Measurements from ENCODE around the gene ZNF738. TPM values are rescaled to one million over a fixed set of nuclear protein-coding genes. Genes with fewer than 3 reads are reported as not detected.
"Not testable (repeated sequence)": the region's sequence is repeated elsewhere in the genome, so short reads cannot be mapped to it uniquely, and the experiment has no call there.

Gene ZNF738
- total RNA-seq, 1 experiment from 2014 or later, result 6.0 TPM

GRCh38 chr19:21328885-21329605, 29.8 kb upstream of the ZNF738 start, which contains the start of gene ZNF708 (continued):
- TF ChIP-seq, protein P1, sequence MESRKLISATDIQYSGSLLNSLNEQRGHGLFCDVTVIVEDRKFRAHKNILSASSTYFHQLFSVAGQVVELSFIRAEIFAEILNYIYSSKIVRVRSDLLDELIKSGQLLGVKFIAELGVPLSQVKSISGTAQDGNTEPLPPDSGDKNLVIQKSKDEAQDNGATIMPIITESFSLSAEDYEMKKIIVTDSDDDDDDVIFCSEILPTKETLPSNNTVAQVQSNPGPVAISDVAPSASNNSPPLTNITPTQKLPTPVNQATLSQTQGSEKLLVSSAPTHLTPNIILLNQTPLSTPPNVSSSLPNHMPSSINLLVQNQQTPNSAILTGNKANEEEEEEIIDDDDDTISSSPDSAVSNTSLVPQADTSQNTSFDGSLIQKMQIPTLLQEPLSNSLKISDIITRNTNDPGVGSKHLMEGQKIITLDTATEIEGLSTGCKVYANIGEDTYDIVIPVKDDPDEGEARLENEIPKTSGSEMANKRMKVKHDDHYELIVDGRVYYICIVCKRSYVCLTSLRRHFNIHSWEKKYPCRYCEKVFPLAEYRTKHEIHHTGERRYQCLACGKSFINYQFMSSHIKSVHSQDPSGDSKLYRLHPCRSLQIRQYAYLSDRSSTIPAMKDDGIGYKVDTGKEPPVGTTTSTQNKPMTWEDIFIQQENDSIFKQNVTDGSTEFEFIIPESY (IDR thresholded peaks at IDR 0.05; ENCODE audit: extremely low read depth, insufficient replicate concordance, low read length), result no peak
- TF ChIP-seq TCF7L2 (IDR thresholded peaks at IDR 0.05; ENCODE audit: borderline replicate concordance, extremely low read depth, insufficient read depth, insufficient read length), result no peak

- no peak overlapping the region for H2AFZ ChIP-seq (ENCODE audit: low read depth, low read length, poor library complexity, severe bottlenecking)
- no peak for ATAC-seq
These were observed 23.1 kb upstream of the ZNF738 start for GRCh38 chr19:21335721-21336120.

DNA sequence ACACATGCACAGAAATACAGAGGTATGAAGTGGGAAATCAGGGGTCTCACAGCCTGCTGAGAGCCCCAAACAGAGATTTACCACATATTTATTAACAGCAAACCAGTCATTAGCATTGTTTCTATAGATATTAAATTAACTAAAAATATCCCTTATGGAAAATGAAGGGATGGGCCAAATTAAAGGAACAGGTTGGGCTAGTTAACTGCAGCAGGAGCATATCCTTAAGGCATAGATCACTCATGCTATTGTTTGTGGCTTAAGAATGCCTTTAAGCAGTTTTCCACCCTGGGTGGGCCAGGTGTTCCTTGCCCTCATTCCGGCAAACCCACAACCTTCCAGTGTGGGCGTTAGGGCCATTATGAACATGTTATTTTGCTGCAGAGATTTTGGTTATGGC, 14.0 kb upstream of the ZNF738 start:
- not testable (repeated sequence) for H3K9me2 ChIP-seq (ENCODE audit: insufficient read depth)

More at GRCh38 chr19:21335721-21336120, 23.1 kb upstream of the ZNF738 start:
- ChIA-PET POLR2A (no interaction called here), CTCF (no interaction called here), RAD21 (ENCODE audit: low non-redundant PET in 1 of 2, low total read pairs in 2 of 2, uncharacterized antibody in 2 of 2, unreplicated experiment in 2 of 2) (no interaction called here)
- no peak overlapping the region for H3K27ac ChIP-seq (ENCODE audit: low read depth, low read length)
- H3K79me2 ChIP-seq (ENCODE audit: insufficient read depth, low read length), result no peaks in the 10 kb centered on the region
- no peak overlapping the region for H3K9ac ChIP-seq (ENCODE audit: low read length)
- DNase-seq (ENCODE audit: low read depth, low spot score), result no peak
- H3K9me3 ChIP-seq (ENCODE audit: control insufficient read depth in 1 of 2, insufficient read depth in 1 of 2, low read depth in 1 of 2, low read length in 2 of 2), result peaks cover 10 to 17% of the 10 kb centered on the region in 2 experiments; a peak in 2 of 4 replicates
- no peaks in the 10 kb centered on the region for H3K27me3 ChIP-seq (ENCODE audit: insufficient read depth, low read length)
- BruUV-seq (replicated peaks), result no TSS peak
- no peaks in the 10 kb centered on the region for H3K4me1 ChIP-seq (ENCODE audit: control insufficient read depth in 1 of 2, insufficient read depth in 2 of 2, low read length in 2 of 2)
- no peaks in the 10 kb centered on the region for H3K36me3 ChIP-seq (ENCODE audit: control insufficient read depth in 1 of 2, insufficient read depth in 2 of 2, low read length in 2 of 2)
- H4K20me1 ChIP-seq (ENCODE audit: insufficient read depth), result no peaks in the 10 kb centered on the region
- H3K4me3 ChIP-seq (replicated peaks in 1 of 2; ENCODE audit: low read depth in 1 of 2, low read length in 2 of 2), result no peak overlapping the region
- intact Hi-C loops (cut with micrococcal nuclease), result no loop called here
- TF ChIP-seq YY1 (IDR thresholded peaks at IDR 0.05; ENCODE audit: extremely low read depth, insufficient replicate concordance, low read depth, low read length) (no peak), EZH2phosphoT487 (IDR thresholded peaks at IDR 0.05; ENCODE audit: borderline replicate concordance) (no peak), CTCF (IDR thresholded peaks at IDR 0.05 in 2 of 3, conservative IDR thresholded peaks at IDR 0.05 in 1 of 3; ENCODE audit: borderline replicate concordance in 1 of 3, insufficient read depth in 1 of 3, low read depth in 2 of 3, low read length in 2 of 3) (no peak)
- no peaks in the 10 kb centered on the region for H3K9me2 ChIP-seq (ENCODE audit: insufficient read depth)
- no peak overlapping the region for H3K4me2 ChIP-seq (ENCODE audit: low read length)

More for the DNA sequence above, 14.0 kb upstream of the ZNF738 start:
- H3K9me3 ChIP-seq (ENCODE audit: control insufficient read depth in 1 of 2, insufficient read depth in 1 of 2, low read depth in 1 of 2, low read length in 2 of 2); H3K27ac ChIP-seq (ENCODE audit: low read depth, low read length); POLR2A ChIA-PET; H3K79me2 ChIP-seq (ENCODE audit: insufficient read depth, low read length); H2AFZ ChIP-seq (ENCODE audit: low read depth, low read length, poor library complexity, severe bottlenecking); DNase-seq (ENCODE audit: low read depth, low spot score); H4K20me1 ChIP-seq (ENCODE audit: insufficient read depth); intact Hi-C loops (cut with micrococcal nuclease); H3K4me1 ChIP-seq (ENCODE audit: control insufficient read depth in 1 of 2, insufficient read depth in 2 of 2, low read length in 2 of 2); BruUV-seq (replicated peaks); H3K4me3 ChIP-seq (replicated peaks in 1 of 2; ENCODE audit: low read depth in 1 of 2, low read length in 2 of 2); CTCF ChIA-PET; ATAC-seq; H3K9ac ChIP-seq (ENCODE audit: low read length); RAD21 ChIA-PET (ENCODE audit: low non-redundant PET in 1 of 2, low total read pairs in 2 of 2, uncharacterized antibody in 2 of 2, unreplicated experiment in 2 of 2); H3K36me3 ChIP-seq (ENCODE audit: control insufficient read depth in 1 of 2, insufficient read depth in 2 of 2, low read length in 2 of 2); H3K27me3 ChIP-seq (ENCODE audit: insufficient read depth, low read length); H3K4me2 ChIP-seq (ENCODE audit: low read length): not testable (repeated sequence)

All from HCT116 (cell line).